NK-92 treated with Interleukin-12 subunit alpha and Interleukin-12 subunit beta, amount 100 ng/mL, for 24 hours (cell line): ENCODE data around the gene SPATA12.

Experiments
- DNase-seq: peaks from one replicate; lab custom pipeline; 2025; lab: John Stamatoyannopoulos, UW

The SPATA12 gene, protein sequence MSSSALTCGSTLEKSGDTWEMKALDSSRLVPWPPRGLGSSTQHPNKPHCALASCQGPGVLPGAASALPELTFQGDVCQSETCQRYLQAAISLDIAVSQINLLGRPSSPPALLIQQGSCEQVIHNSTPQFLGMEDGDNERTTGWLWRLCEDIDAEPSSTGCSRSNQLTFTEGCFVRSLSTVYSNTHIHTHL

DNA sequence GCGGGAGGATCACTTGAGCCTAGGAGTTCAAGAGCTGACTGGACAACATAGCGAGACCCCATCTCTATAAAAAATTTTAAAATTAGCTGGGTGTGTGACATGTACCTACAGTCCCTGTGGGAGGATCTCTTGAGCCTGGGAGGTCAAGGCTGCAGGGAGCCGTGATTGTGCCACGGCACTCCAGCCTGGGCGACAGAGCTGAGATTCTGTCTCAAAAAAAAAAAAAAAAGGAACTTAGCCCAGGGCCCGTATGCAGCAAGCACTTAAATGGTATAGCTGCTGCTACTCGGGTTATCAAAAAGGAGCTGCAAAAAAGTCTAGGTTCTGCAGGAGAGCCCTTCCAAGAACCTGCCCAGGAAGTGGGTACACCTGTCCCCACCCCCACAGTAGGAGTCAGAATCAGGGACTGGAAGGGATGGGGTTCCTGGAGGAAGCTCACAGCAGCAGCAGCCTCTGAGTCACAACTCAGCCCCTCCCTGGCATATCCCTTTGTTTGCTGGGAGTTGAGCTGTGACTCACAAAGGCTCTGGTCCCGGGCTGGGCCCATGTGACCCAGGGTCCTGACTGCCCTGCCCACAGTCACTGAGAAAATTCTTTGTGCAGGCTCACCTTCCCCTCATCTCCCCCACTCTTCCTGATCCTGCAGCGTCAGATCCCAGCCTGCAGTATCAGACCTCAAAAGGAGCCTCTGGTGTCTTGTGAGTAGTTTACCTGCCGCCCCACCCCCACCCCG lies at the start of gene SPATA12:
SPATA12 (plus strand) TSS at position 576 of the 733 bp plus-strand sequence. CDS start 13,031 bp downstream, outside the sequence.
- DNase-seq = peak; percentile 32

DNA sequence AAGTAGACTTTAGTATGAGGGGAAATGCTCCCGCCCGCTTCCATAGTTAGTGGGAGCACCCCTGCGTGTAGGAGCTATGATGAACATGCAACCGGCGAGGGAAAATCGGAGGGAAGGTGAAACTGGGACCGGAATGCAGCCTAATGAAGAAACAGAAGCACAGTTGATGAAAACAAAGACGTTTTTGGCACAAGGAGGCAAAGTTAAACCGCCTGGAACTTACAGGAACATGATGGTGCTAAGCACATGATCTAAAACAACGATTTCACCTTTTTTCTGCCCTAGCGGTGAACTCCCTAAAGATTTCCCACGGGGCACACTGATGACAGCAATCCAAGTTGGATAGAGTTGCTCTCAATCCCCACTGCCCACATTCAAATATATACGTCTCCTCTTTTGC lies 49.4 kb upstream of the SPATA12 start:
- no peak for DNase-seq

DNA sequence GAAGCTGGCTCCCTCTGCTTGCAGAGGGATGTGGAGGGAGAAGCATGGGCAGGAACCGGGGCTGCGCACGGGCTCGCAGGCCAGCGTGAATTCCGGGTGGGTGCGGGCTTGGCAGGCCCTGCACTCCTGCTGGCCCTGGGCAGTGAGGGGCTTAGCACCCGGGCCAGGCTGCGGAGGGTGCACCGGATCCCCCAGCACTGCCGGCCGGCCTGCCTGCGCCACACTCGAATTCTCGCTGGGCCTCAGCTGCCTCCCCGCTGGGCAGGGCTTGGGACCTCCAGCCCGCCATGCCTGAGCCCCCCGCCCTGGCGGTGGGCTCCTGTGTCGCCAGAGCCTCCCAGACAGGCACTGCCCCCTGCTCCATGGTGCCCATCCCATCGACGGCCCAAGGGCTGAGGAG lies 47.6 kb upstream of the SPATA12 start:
- no peak for DNase-seq

DNA sequence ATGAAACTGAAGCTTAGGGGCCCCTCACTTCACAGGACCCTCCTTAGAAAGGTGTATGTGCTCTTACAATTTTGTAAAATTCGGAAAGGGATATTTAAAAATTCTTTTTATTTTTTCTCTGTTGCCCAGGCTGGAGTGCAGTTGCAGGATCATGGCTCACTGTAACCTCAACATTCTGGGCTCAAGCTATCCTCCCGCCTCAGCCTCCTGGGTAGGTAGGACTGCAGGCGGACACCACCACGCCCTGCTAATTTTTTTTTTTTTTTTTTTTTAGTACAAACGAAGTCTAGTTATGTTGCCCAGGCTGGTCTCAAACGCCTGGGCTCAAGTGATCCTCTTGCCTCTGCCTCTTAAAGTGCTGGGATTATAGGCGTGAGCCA lies 45.1 kb upstream of the SPATA12 start:
- DNase-seq = no peak

DNA sequence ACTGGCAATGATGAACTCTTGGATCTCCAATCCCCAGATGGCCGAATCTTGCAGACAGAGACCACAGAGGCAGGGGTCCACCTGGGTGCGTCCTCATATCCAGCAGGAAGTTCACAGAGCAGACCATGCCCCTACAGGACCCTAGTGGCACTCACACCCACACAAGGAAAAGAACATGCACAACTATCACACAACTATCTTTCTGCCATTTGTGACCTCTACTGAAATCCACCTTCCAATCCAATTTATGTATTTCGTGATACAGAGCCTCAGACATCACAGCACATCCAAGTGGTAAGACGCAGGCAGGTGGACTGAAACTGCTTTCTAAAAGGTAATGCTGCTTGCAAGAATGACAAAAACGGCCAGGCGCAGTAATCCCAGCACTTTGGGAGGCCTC lies 44.6 kb upstream of the SPATA12 start:
- DNase-seq = no peak

DNA sequence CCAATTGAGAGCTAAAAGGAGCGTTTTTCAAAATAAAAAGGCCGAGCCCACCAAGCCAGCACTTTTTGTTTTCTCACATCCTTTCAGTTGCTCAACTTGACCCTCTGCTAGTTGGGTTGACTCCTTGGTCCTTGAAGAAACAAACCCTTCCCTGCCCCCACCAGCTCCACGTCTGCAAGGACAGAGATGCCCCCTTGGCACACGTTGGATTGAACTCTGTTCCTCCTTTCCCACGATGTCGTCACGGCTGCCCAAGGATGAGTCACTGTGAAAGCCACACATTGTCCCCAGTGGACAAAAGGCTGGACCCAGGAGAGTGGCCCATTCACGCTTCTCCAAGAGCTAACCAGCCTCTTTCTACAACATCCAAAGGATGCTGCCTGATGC lies 43.0 kb upstream of the SPATA12 start:
- no peak for DNase-seq

DNA sequence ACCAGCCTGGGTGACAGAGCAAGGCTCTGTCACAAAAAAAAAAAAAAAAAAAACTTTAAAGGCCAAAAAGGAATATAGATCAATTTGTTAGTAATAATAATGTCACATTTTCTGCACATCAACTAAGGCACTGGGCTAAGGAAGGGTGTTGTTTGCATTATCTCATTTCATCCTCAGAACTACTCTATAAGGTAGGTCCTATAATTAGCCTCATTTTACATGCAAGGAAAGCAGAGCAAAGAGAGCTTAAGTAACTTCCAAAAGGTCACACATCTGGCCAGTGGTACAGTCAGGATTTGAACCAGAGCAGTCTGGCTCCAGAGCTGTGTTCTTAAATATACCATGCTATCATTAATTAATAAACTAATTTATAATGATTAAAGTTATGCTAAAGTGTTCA lies 42.2 kb upstream of the SPATA12 start:
- DNase-seq = no peak

DNA sequence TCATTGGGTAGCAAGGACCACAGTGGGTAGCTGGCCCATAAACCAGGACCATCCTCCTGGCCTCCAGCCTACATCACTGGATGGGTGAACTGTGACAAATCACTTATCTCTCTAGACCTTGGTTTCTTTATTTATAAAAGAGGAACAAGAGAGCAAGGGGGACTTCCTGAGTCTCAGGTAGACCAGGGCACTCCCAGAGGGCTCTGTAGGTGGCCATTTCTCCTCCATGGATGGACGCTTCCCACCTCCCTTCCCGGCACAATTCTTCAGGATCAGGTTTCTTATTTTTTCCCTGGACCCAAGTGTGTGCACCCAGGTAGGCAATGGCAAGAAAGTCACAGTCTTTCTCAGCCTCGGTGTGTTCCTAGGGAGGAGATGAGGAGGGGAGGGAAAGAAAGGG lies 41.4 kb upstream of the SPATA12 start:
- DNase-seq = no peak

DNA sequence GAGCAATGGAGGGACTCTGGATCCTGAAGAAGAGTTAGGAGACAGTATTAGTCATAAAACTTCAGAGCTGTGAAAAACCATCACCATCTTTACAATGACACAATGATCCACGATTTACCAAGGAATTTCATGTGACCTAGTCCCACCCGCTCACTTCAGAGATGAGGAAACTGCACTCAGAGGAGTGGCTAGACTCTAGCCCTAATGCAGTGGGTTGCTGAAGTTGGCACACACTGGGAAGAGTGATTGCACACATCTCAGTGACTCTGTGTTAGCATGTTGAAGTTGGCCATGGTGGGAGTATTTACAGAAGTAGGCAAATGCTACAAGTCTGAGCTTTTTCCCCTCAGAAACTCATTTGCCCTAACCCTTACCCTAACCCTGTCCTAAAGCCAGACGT lies 35.2 kb upstream of the SPATA12 start:
- no peak for DNase-seq

DNA sequence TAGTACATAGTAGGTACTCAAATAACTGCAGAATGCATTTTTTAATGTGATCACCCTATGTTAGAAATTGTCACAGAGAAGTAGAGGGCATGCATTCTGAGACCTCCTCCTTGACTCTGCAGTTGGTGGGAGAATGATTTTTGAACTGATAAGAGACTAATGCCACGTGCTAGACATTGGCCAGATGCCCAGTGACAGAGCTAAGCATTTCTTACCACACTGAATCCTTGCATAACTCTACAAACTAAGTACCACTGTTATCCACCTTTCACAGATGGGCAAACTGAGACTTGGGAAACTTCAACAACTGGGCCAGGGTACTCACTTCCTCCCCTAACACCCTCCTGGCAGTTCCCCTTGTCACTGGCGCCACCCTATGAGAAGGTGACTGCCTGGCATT lies 33.5 kb upstream of the SPATA12 start:
- DNase-seq = no peak

DNA sequence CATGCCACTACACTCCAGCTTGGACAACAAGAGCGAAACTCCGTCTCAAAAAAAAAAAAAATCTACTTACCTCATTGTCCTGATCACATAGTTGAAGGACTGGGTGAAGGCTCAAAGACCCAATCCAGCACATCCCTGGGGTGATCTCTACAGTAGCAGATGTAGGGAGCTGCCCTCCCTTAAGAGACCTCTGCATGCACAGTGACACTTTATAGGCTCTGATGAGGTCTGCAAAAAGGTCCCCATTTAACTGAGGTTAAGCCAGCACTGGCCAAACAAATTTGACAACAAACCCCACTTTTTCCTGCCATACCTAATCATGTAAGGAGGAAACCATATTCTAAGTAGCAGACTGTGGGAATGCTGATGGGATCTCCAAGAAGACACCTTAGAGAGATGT lies 31.1 kb upstream of the SPATA12 start:
- no peak for DNase-seq

DNA sequence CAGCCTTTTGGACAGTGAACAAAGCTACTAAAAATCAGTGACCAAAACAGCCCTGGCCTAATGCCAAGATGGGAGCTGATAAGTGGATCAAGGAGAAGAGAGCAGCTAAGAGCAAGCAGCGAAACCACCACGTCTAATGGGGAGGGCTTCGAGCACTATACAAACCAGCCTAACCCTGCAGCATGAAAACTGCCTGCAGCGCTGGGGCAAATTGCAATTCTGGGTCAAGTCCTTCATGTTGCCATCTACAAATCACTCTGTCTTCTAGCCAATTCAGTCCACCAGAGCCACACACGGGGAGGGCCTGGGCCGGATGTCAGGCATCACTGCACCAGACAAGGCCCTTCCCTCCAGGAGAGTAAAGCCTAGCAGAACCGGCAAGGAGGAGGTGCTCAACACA lies 30.5 kb upstream of the SPATA12 start:
- DNase-seq = no peak

DNA sequence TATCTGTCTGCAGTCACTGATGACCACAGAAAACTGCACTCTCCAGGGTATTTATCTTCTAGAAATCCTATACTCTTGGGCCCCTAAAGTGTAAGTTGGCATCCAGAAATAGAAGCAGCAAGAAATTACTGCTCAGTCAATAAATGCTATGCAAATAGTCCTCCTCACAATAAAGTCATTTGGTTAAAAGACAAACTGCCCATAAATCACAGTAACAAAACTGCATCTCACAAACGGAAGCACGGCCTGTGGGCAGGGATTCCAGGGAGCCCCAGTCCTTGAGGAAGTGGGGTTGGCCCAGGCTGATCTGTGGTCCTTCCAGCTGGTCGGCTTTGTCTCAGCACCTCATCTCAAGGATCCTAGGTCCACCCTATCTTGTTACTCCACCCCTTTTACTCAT lies 29.7 kb upstream of the SPATA12 start:
- DNase-seq = no peak

DNA sequence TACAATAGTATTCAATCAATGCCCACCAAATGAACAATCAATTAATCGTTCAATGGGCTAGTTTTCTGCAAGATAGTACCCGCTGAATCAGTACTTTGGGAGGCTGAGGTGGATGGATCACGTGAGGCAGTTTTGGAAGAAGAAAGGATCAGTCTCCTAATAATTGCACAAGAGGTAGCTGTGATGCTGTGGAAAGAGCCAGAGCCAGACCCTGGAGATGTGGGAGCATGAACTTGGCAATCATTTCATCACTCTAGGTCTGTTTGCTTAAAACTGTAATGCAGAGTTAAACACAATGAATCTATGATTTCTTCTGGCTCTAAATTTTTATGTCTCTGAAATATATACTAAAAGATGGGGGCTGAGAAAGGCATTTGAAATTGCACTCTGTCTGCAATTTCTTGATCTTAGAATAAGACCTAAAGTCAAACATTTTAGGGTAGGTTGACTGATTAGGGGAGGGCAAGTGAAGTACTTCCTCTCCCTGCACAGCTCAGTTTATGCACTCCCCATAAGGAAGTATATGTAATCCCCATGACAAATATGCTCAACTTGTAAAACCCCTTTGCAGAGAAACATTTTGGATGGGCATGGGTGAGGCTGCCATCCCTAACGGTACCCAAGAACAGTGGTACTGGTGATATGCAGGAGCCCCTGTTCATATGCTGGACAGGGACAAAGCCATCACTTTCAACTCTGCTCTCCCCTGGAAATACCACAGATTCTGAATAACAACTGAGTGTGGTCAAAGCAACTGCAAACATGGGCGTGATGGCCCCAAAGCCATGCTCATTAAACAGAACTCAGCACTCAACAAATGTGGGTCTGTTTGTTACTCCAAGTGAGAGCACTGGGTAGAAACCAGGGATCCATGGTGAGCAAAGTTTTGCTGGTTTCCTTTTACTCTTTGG lies 28.6 kb upstream of the SPATA12 start:
- DNase-seq = no peak

DNA sequence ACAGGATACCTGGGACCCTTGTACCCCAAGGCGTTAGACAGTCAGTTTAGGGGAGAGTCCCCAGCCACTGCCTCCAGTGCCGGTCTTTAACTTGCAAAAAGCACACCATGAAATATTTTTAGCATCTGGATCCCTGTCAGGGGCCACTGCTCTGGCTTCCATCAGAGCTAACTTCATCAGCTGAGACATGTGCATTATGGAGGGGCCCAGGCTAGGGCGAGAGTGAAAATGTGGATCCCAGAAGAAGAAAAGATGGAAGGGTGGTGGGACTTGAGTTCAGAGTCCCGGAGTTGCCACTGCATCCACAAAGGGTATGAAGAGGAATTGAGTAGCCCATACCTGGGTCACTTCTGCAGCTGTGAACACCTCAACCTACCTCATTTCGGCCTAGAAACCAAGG lies 23.5 kb upstream of the SPATA12 start:
- no peak for DNase-seq

DNA sequence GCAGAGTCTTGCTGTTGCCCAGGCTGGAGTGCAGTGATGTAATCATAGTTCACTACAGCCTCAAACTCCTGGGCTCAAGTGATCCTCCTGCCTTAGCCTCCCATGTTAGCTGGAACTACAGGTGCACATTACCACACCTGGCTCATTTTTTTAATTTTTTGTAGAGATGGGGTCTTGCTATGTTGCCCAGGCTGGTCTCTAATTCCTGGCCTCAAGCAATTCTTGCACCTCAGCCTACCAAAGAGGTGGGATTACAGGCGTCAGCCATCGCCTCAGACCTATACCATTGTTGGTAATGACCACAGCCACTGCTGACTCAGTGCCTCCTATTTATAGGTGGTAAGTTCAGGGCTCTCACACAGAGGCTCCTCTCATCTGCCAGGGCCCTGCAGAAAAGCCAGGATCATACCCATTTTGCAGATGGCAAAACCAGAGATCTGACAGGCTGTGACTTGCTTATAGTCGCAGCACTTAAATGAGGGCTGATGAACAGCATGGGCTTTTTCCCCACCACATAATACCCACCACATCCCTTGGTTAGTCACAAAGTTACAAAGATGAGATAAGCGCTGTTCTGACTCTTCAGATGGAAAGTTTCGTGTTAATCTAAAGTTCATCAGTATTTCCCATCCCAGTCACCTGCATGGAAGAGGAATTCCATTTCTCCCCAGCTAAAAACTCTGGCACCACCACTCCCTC lies 21.8 kb upstream of the SPATA12 start:
- peak; percentile 46 for DNase-seq

DNA sequence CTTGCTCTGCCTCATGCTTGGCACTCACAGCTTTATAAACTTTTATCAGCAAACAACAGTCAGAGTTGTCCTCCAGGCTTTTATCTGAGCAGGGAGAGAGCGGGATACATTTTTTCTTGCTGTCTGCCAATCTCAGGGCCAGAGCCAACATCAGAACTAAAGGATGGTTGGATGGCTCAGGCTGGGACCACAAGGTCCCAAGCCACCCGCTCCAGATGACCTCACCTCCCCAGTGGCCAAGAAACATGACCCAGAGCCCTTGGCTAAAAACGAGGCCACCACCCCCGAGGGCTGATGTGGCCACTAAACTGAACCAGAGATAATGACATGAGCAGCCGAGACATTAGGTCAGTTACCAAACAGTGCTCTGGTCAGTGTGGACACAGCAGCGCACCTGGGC lies 18.8 kb upstream of the SPATA12 start:
- DNase-seq = no peak

DNA sequence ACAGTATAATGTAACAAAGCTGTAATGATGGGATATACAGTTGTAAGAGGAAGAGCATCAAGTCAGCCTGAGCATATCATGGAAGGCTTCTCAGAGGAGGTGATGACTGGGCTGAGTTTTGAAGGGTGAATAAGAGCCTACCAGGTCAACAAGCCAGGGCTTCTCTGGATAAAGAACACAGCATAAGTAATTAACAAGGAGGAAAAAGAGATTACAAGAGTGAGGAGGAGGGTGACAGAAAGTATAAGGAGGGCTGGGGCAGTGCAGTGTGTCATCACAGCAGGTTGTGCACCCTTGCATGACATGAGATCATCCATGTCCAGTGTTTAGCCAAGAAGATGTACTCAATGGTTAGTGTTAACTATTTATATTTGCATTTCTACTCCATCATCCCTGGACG lies 16.9 kb upstream of the SPATA12 start:
- no peak for DNase-seq

DNA sequence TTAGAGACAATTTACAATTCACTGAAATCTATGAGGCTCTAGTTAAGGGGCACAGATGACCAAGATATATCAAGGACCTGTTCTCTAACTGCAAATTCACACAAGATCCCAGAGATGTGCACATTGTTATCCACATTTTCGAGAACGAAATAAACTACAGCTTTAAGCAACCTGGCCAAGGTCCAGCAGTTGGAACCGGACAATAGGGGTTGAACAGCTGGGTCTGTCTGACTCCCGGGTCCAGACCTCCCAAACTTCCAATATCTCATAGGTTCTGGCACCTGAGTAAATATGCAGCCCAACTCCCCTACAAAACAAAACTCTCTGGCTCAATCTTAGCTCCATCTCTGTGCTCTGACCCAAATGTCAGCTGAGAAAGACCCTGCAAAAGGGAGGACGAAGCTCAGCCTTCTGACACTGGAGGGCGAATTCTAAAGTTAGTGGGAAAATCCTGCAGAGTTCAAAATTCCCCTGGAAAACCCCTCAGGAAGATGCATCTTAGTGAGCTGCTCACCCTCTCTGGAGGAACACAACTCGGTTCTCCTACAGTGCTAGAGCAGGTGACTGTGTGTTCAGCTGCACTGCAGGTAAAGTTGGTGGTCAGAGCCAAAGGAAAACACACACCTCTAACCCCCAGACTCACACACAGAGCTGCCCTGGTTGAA lies 14.2 kb upstream of the SPATA12 start:
- no peak for DNase-seq

DNA sequence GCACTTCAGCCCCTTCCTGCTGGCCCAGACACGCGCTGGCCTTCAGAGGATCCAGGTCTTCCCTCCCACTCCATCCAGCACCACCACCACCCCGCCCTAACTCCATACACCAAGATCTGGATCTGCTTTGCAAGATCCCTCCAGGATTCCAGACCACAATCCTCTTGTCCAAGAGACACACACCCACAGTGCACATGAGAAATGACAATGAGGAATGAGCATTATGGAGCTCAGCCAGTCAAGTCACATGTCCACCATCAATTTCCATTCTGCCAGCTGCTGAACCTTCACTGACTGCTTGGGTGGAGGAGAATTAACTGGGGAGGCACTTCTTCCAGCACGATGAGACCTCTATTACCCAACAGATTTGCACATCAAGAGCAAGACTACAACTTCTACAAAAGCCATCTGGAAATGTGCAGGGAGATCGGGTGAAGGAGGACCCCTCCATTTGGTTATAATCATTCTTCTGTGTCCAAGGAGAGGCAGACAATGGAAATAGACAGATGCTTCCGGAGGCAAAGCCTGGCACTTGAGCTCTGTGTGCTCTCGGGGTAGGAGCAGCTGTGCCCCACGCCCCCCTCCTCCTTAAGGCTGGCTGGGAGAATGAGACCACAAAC lies 12.3 kb upstream of the SPATA12 start:
- no peak for DNase-seq

DNA sequence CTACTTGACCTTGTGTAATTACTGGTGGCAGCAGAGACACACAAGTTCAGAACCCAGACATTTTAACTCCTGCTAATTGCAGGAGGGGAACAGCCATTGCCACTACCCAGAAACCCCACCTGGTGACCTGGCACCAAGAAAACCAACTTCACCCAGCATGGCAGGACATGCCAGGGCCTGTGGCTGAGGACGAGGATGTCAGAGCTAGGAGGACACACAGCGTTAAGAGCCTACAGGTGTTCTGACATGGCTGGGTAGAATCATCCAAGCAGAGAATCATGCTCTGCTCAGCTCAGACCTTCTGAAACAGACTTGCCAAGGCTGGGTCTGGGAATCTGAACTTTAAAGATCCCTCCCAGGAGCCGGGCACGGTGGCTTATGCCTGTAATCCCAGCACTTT lies 11.7 kb upstream of the SPATA12 start:
- no peak for DNase-seq
